Dedifferentiated amniotic fluid mesenchymal stem cell (primary cell): Measurements from ENCODE around the gene OR52J3.

ENCODE experiments used
- DNase-seq: peaks from one replicate; pipeline ENCODE4 v3.0.0-alpha.2; 2016; ENCODE audit errors: extremely low spot score

The OR52J3 gene

GRCh38 chr11:5092821-5093585 is 46.7 kb downstream of the OR52J3 start:
- no peak for DNase-seq

GRCh38 chr11:5096011-5096410 is 49.7 kb downstream of the OR52J3 start:
- no peak for DNase-seq
